CD4-positive, alpha-beta T cell treated with Interleukin-17A for 4 hours (primary cell): ENCODE measurements around the gene OSBPL10.

Source experiments
- DNase-seq: peaks from one replicate; pipeline ENCODE4 v3.0.0-alpha.2; 2020; ENCODE audit warnings: mixed read lengths

OSBPL10 gene

GRCh38 chr3:31918179-31919150, 62.6 kb downstream of the OSBPL10 start:
- DNase-seq, result no peak

GRCh38 chr3:31917303-31918005, 63.6 kb downstream of the OSBPL10 start:
- DNase-seq, result no peak

GRCh38 chr3:31911643-31912042, 69.4 kb downstream of the OSBPL10 start:
- no peak for DNase-seq

GRCh38 chr3:31911124-31911523, 69.9 kb downstream of the OSBPL10 start:
- no peak for DNase-seq

- DNase-seq, result no peak
Measured at GRCh38 chr3:31909455-31909854, 71.6 kb downstream of the OSBPL10 start.

- no peak for DNase-seq
Measured at GRCh38 chr3:31908391-31909097, 72.5 kb downstream of the OSBPL10 start.

- no peak for DNase-seq
Measured at GRCh38 chr3:31906182-31906581, 74.9 kb downstream of the OSBPL10 start.

GRCh38 chr3:31903686-31904431, 77.2 kb downstream of the OSBPL10 start:
- no peak for DNase-seq

- DNase-seq, result no peak
Measured at GRCh38 chr3:31900583-31900982, 80.5 kb downstream of the OSBPL10 start.

GRCh38 chr3:31896648-31897433, 84.2 kb downstream of the OSBPL10 start:
- DNase-seq, result no peak

GRCh38 chr3:31896026-31896425, 85.0 kb downstream of the OSBPL10 start:
- no peak for DNase-seq

GRCh38 chr3:31895471-31895870, 85.6 kb downstream of the OSBPL10 start:
- no peak for DNase-seq

GRCh38 chr3:31892916-31893573, 88.0 kb downstream of the OSBPL10 start:
- no peak for DNase-seq

GRCh38 chr3:31892500-31892899, 88.6 kb downstream of the OSBPL10 start:
- DNase-seq, result no peak

GRCh38 chr3:31891876-31892455, 89.1 kb downstream of the OSBPL10 start:
- no peak for DNase-seq

- no peak for DNase-seq
Measured at GRCh38 chr3:31890742-31891469, 90.2 kb downstream of the OSBPL10 start.

GRCh38 chr3:31890007-31890406, 91.1 kb downstream of the OSBPL10 start:
- no peak for DNase-seq

GRCh38 chr3:31885235-31885634, 95.8 kb downstream of the OSBPL10 start:
- DNase-seq, result no peak

GRCh38 chr3:31884251-31884650, 96.8 kb downstream of the OSBPL10 start:
- DNase-seq, result no peak

GRCh38 chr3:31882895-31883294, 98.2 kb downstream of the OSBPL10 start:
- no peak for DNase-seq
